ENCODE data around the gene SMYD2. TPM values are rescaled to one million over a fixed set of nuclear protein-coding genes. Genes with fewer than 3 reads are reported as not detected.

Gene SMYD2
- polyA plus RNA-seq, 2 of the 4 experiments (the other 2 are of a cell fraction), result 32.3 to 54.9 TPM

DNA sequence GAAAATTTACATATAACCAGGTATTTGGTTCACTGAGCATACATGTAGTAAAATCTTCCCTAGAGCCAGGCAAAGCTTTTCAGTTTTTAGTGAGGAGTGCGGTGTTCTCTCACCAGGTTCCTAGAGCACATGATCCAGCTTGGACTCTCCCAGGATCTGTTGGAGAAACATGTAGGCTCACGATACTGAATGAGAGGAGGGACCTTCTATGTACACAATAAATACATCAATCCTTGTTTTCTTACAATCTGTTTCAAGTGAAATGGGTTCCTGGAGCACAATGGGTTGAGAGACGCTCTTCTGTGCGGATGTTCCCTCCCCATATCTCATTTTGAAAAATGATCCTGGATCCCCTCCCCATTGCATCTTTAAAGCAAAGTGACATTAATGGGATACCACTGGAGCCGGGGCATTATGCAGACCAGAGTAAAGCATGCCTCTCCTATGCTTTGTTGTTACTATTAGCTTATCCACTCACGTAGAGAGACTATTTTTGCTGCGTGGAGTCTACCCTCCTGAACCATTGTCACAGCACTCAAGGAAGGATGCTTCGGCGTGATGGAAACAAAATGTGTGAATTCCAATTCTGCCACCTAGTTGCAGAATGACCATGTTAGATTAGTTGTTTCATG lies 19.3 kb downstream of the SMYD2 start:
- ATAC-seq, result no peak
- no peak for TF ChIP-seq RAD21 (conservative IDR thresholded peaks at IDR 0.05 in 1 of 2, IDR thresholded peaks at IDR 0.05 in 1 of 2)
- TF ChIP-seq, protein P1, sequence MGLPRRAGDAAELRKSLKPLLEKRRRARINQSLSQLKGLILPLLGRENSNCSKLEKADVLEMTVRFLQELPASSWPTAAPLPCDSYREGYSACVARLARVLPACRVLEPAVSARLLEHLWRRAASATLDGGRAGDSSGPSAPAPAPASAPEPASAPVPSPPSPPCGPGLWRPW (IDR thresholded peaks at IDR 0.05), result no peak
- TF ChIP-seq REST (IDR thresholded peaks at IDR 0.05), result no peak
- Histone ChIP-seq H3K4me2 (no peak overlapping the region), H3K27ac (no peak overlapping the region), H3K9me3 (no peaks in the 10 kb centered on the region), H3K4me3 (no peak overlapping the region), H3K4me1 (peaks cover 9% of the 10 kb centered on the region; the same call in 1 of the 3 replicates)
- ChIA-PET POLR2A (no interaction called here), CTCF (interaction anchor here (1.1 to 2.4 kb wide), 2 partner anchors 28 to 39 kb away, joined by 4 to 12 read pairs; no protein-coding TSS in a partner anchor)
- no peak for DNase-seq (ENCODE audit: low read depth in 1 of 2, low spot score in 1 of 2)
- 87% methylated on average over 9 of the region's 9 CpGs for WGBS (ENCODE audit: missing lambda C conversion rate)
- FAIRE-seq, result no peak

DNA sequence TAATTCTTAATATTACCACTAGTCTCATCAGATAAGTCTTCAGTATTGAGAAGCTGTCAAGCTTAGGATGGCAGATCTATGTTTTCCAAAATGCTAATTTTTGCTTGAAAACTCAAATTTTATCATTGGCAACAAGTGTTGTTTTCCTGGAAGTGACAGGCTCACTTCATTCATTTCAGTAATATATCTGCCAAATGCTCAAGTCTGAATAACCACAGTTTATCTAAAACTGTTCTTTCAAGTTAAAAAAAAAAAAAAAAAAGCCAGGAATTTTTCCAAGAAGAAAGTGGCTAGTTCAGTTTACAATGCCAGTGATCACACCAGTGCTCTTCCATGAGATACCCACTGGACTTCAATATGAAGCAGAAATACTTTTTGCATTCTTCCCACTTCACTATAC lies 20.6 kb downstream of the SMYD2 start:
- no peak for ATAC-seq
- DNase-seq (ENCODE audit: low read depth in 1 of 2, low spot score in 1 of 2), result no peak
- Histone ChIP-seq H3K9me3 (no peaks in the 10 kb centered on the region), H3K27ac (no peak overlapping the region), H3K4me3 (no peak overlapping the region), H3K4me1 (peaks cover 6% of the 10 kb centered on the region; the same call in 1 of the 3 replicates), H3K4me2 (no peak overlapping the region)
- TF ChIP-seq CBX2 (IDR thresholded peaks at IDR 0.05; ENCODE audit: borderline replicate concordance, low read depth) (no peak), MAX (IDR thresholded peaks at IDR 0.05) (no peak), ATOH8 (CRISPR knock-in tag; IDR thresholded peaks at IDR 0.05; ENCODE audit: low read depth) (no peak), TP53 (CRISPR knock-in tag; IDR thresholded peaks at IDR 0.05) (no peak), POLR2AphosphoS2 (conservative IDR thresholded peaks at IDR 0.05; ENCODE audit: low read length) (no peak)
- ChIA-PET POLR2A (no interaction called here), CTCF (interaction anchor here (1.0 to 3.5 kb wide), 4 partner anchors 9 to 337 kb away, joined by 4 to 13 read pairs (median 8); no protein-coding TSS in a partner anchor)
- no peak for FAIRE-seq

DNA sequence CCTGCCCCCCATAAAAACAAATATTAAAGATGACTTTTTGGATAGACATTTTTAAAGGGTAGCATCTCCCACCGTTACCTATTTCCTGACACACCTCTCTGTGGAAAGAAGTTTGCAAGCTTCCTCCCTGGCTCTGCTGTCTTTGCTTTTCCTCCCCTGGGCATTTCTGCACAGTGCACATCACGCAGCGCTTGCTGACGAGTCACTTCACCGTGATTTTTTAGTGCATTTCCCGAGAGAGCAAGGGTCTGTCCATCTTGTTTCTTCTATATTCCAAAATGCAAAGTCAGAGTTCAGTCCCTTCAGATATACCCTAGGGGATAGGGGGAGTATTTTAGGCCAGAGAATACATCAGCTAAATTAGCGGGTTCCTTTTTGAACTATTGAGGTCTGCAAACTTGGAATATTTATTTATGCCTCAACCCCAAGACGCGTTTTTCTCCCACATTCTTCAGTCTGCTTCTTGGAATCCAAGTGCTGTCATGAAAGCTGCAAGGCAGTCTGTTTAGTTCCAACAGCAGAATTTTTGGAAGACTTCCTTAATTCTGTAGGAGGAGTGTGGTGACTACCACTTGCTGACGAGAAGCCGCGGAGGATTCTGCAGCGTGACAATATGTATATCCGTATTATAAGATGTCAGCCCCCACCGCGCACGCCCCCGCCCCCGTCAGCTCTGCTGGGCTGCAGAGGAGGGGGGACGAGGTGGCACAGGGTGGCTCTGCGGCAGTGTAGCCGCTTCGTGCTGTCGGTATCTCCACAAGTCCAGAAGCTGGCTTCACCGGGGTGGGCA lies 22.4 kb downstream of the SMYD2 start:
- ATAC-seq (no peak), DNase-seq (ENCODE audit: low read depth in 1 of 2, low spot score in 1 of 2) (no peak), FAIRE-seq (no peak)
- Histone ChIP-seq H3K9me3 (no peaks in the 10 kb centered on the region), H3K4me2 (no peak overlapping the region), H3K4me3 (no peak overlapping the region), H3K27ac (no peak overlapping the region), H3K4me1 (no peaks in the 10 kb centered on the region)
- TF ChIP-seq, protein P1 (IDR thresholded peaks at IDR 0.05), result no peak
- TF ChIP-seq MAZ (IDR thresholded peaks at IDR 0.05; ENCODE audit: borderline replicate concordance, low read depth, low read length) (no peak), RFX5 (IDR thresholded peaks at IDR 0.05) (no peak), E2F6 (IDR thresholded peaks at IDR 0.05; ENCODE audit: borderline replicate concordance, low read depth) (no peak), ZC3H11A (IDR thresholded peaks at IDR 0.05) (no peak), ATOH8 (CRISPR knock-in tag; IDR thresholded peaks at IDR 0.05; ENCODE audit: low read depth) (no peak), FOXS1 (CRISPR knock-in tag; IDR thresholded peaks at IDR 0.05) (no peak), EP300 (IDR thresholded peaks at IDR 0.05) (no peak), EHF (CRISPR knock-in tag; IDR thresholded peaks at IDR 0.05) (no peak), RAD21 (conservative IDR thresholded peaks at IDR 0.05 in 1 of 2, IDR thresholded peaks at IDR 0.05 in 1 of 2) (no peak)
- WGBS (ENCODE audit: missing lambda C conversion rate), result 92% methylated on average over 25 of the region's 25 CpGs
- ChIA-PET POLR2A (no interaction called here), CTCF (interaction anchor here (0.6 to 3.5 kb wide), 5 partner anchors 10 to 42 kb away, joined by 3 to 13 read pairs (median 4); no protein-coding TSS in a partner anchor)

Data from A549 (cell line).